PC-3 (cell line): ENCODE results near the gene HEXD. TPM values are rescaled to one million over a fixed set of nuclear protein-coding genes. Genes with fewer than 3 reads are reported as not detected.

Source experiments
- ATAC-seq: fragments of 200-7000 bp; cut with Tn5 transposase; 2 replicates; pipeline ENCODE4 v1.9.1; 2020; ENCODE audit warnings: mild to moderate bottlenecking, moderate library complexity
- BruUV-seq: library from RNA; stranded (reverse); fragments of 400-500 nt; replicated peaks from 2 replicates; lab custom pipeline; 2021; lab: Mats Ljungman, UMichigan
- CTCF ChIA-PET: fragments of 300-600 bp; sonication (Branson Sonifier 250); formaldehyde crosslinking; loops from one replicate; lab custom pipeline; 2022; ENCODE audit warnings: antibody characterized with exemption; lab: Charles Lee
- POLR2A ChIA-PET: fragments of 300-600 bp; sonication (Branson Sonifier 250); formaldehyde crosslinking; loops from one replicate; lab custom pipeline; 2022; ENCODE audit warnings: antibody characterized with exemption; ENCODE audit not compliant: unreplicated experiment; lab: Charles Lee
- DNase-seq: peaks from one replicate; pipeline ENCODE4 v3.0.0-alpha.2; 2015
- H2AFZ ChIP-seq: fragments of 300-600 bp; sonication (generic); 2 replicates; pipeline ENCODE4 v1.6.0; 2016; ENCODE audit warnings: antibody characterized with exemption, low read length
- H3F3A ChIP-seq: fragments of 300-600 bp; sonication (generic); one replicate; pipeline ENCODE4 v1.6.0; 2017; ENCODE audit warnings: antibody characterized with exemption, low read length, control low read depth, mild to moderate bottlenecking; ENCODE audit not compliant: unreplicated experiment
- H3K27ac ChIP-seq: fragments of 300-600 bp; sonication (generic); 2 replicates; pipeline ENCODE4 v1.5.1; 2016; ENCODE audit warnings: mild to moderate bottlenecking, low read length
- H3K27me3 ChIP-seq: fragments of 300-600 bp; sonication (generic); 2 replicates; pipeline ENCODE4 v1.6.1; 2016; ENCODE audit warnings: low read length, mixed read lengths
- H3K36me3 ChIP-seq: fragments of 300-600 bp; sonication (generic); 2 replicates; pipeline ENCODE4 v1.6.1; 2016; ENCODE audit warnings: low read depth, mixed run types, low read length, mixed read lengths
- H3K4me1 ChIP-seq: fragments of 300-600 bp; sonication (generic); 2 replicates; pipeline ENCODE4 v1.5.1; 2016; ENCODE audit warnings: low read length; ENCODE audit not compliant: insufficient read depth
- H3K4me2 ChIP-seq: fragments of 300-600 bp; sonication (generic); 2 replicates; pipeline ENCODE4 v1.6.0; 2016; ENCODE audit warnings: low read length
- H3K4me3 ChIP-seq: fragments of 300-600 bp; sonication (generic); 2 replicates; pipeline ENCODE4 v1.5.1; 2016; ENCODE audit warnings: mild to moderate bottlenecking, low read length, mixed read lengths
- H3K79me2 ChIP-seq: fragments of 300-600 bp; sonication (generic); 2 replicates; pipeline ENCODE4 v1.6.1; 2017; ENCODE audit warnings: low read length, mixed read lengths
- H3K9ac ChIP-seq: fragments of 300-600 bp; sonication (generic); 2 replicates; pipeline ENCODE4 v1.6.0; 2016; ENCODE audit warnings: mild to moderate bottlenecking, low read length
- H3K9me2 ChIP-seq: fragments of 300-600 bp; sonication (generic); replicated peaks from 2 replicates; pipeline ENCODE4 v1.6.1; 2016; ENCODE audit warnings: mixed run types, low read length, mixed read lengths
- H3K9me3 ChIP-seq: fragments of 300-600 bp; sonication (generic); 2 replicates; pipeline ENCODE4 v1.6.1; 2016; ENCODE audit warnings: low read length, mixed read lengths
- H4K20me1 ChIP-seq: fragments of 300-600 bp; sonication (generic); 2 replicates; pipeline ENCODE4 v1.6.1; 2016; ENCODE audit warnings: low read length, mixed read lengths
- CTCF ChIP-seq: fragments of 300-600 bp; sonication (generic); conservative IDR thresholded peaks from 2 replicates; pipeline ENCODE4 v1.5.1; 2017; ENCODE audit warnings: antibody characterized with exemption, low read depth, mild to moderate bottlenecking, low read length
- EZH2 ChIP-seq: fragments of 300-600 bp; sonication (generic); IDR thresholded peaks from one replicate; pipeline ENCODE4 v1.6.1; 2017; ENCODE audit warnings: antibody characterized with exemption, mild to moderate bottlenecking, low read length; ENCODE audit not compliant: unreplicated experiment
- EZH2phosphoT487 ChIP-seq: fragments of 300-600 bp; sonication (generic); IDR thresholded peaks from 2 replicates; pipeline ENCODE4 v1.6.1; 2018; ENCODE audit warnings: mild to moderate bottlenecking, antibody characterized with exemption, low read length, borderline replicate concordance
- intact Hi-C: fragments of 100-400 bp; cut with micrococcal nuclease; formaldehyde crosslinking; loops from 2 replicates; pipeline ENCODE4 v1.9.0; 2023
- total RNA-seq: library from RNA; depleted of rRNA; stranded (reverse); fragments of >200 nt; gene quantifications from 2 replicates; pipeline ENCODE4 v1.2.3, GENCODE V29; 2014

Gene HEXD
- total RNA-seq, 1 experiment from 2014 or later = 12.7 TPM

GRCh38 chr17:82384730-82385481 lies 33.2 kb upstream of the HEXD start:
- H2AFZ ChIP-seq = peak overlapping the region; percentile 78

GRCh38 chr17:82385559-82386254 lies 32.4 kb upstream of the HEXD start:
- Histone ChIP-seq H3K27ac (no peak overlapping the region), H3F3A (no peaks in the 10 kb centered on the region), H3K4me3 (no peak overlapping the region), H3K9ac (no peak overlapping the region), H3K9me3 (no peaks in the 10 kb centered on the region), H3K36me3 (no peaks in the 10 kb centered on the region), H3K4me1 (peaks cover 17% of the 10 kb centered on the region), H2AFZ (no peak overlapping the region), H4K20me1 (no peaks in the 10 kb centered on the region), H3K9me2 (no peaks in the 10 kb centered on the region), H3K27me3 (no peaks in the 10 kb centered on the region), H3K79me2 (no peaks in the 10 kb centered on the region), H3K4me2 (no peak overlapping the region)
- no TSS peak for BruUV-seq
- no peak for TF ChIP-seq CTCF
- TF ChIP-seq EZH2phosphoT487 = no peak
- TF ChIP-seq EZH2 = no peak
- no peak for ATAC-seq
- POLR2A ChIA-PET = no interaction called here
- intact Hi-C loops = no loop called here
- no peak for DNase-seq
- CTCF ChIA-PET = interaction anchor here (0.6 kb wide), 1 partner anchor 143 kb away, joined by 3 read pairs; no protein-coding TSS in a partner anchor

More at GRCh38 chr17:82384730-82385481, 33.2 kb upstream of the HEXD start:
- ChIA-PET POLR2A (interaction anchor here (0.6 kb wide), 1 partner anchor 134 kb away, joined by 3 read pairs; the partner anchor contains the start of gene FOXK2), CTCF (interaction anchor here (0.6 kb wide), 1 partner anchor 142 kb away, joined by 3 read pairs; no protein-coding TSS in a partner anchor)
- DNase-seq (peak; percentile 81), ATAC-seq (peak; percentile 78)
- no peaks in the 10 kb centered on the region for H3K79me2 ChIP-seq
- H3F3A ChIP-seq = no peaks in the 10 kb centered on the region
- no peaks in the 10 kb centered on the region for H4K20me1 ChIP-seq
- H3K4me2 ChIP-seq = peak overlapping the region; percentile 85
- H3K4me1 ChIP-seq = peaks cover 17% of the 10 kb centered on the region
- H3K36me3 ChIP-seq = no peaks in the 10 kb centered on the region
- intact Hi-C loops = no loop called here
- peak overlapping the region; percentile 55 for H3K4me3 ChIP-seq
- no peaks in the 10 kb centered on the region for H3K9me2 ChIP-seq
- no peaks in the 10 kb centered on the region for H3K9me3 ChIP-seq
- no peak overlapping the region for H3K27ac ChIP-seq
- H3K9ac ChIP-seq = no peak overlapping the region
- no TSS peak for BruUV-seq
- TF ChIP-seq CTCF = peak; percentile 81
- no peak for TF ChIP-seq EZH2
- no peaks in the 10 kb centered on the region for H3K27me3 ChIP-seq
